HEK293 (cell line): ENCODE results near the gene JAKMIP1.

Experiments
- CTCF ChIA-PET: fragments of 350-600 bp; formaldehyde crosslinking; extraction: SDS; loops from one replicate; lab custom pipeline; 2021; ENCODE audit warnings: antibody characterized with exemption; lab: Yijun Ruan, JAX
- POLR2A ChIA-PET: fragments of 300-600 bp; formaldehyde crosslinking; extraction: SDS; loops from one replicate; lab custom pipeline; 2020; ENCODE audit warnings: antibody characterized with exemption, inconsistent platforms; lab: Yijun Ruan, JAX
- H3K27ac ChIP-seq: fragments of 200-500 bp; sonication (Bioruptor generic); 2 replicates; pipeline ENCODE4 v1.5.1; 2014; ENCODE audit warnings: low read depth, low read length, control low read depth, inconsistent platforms; ENCODE audit errors: extremely low read depth
- H3K36me3 ChIP-seq, 2 experiments: fragments of 200-500 bp in 1 of 2; sonication (Bioruptor generic) in 1 of 2; 1 replicate in 1 of 2; 2 replicates in 1 of 2; pipeline ENCODE4 v1.5.1; 2014 to 2017; ENCODE audit warnings: inconsistent platforms in 2 of 2, low read length in 2 of 2; ENCODE audit not compliant: control insufficient read depth in 2 of 2, insufficient read depth in 1 of 2
- H3K4me1 ChIP-seq: fragments of 200-500 bp; sonication (Bioruptor generic); 2 replicates; pipeline ENCODE4 v1.5.1; 2014; ENCODE audit warnings: mild to moderate bottlenecking, low read length, inconsistent platforms; ENCODE audit not compliant: control insufficient read depth, insufficient read depth
- H3K4me3 ChIP-seq: 2 replicates; pipeline ENCODE4 v1.5.1; 2011; ENCODE audit warnings: low read depth, mild to moderate bottlenecking, control low read depth, low read length, moderate library complexity
- H3K9me3 ChIP-seq: fragments of 200-500 bp; sonication (Bioruptor generic); 2 replicates; pipeline ENCODE4 v1.5.1; 2014; ENCODE audit warnings: low read depth, low read length, inconsistent platforms; ENCODE audit not compliant: control insufficient read depth, insufficient read depth
- BCL11B ChIP-seq: fragments of 450-650 bp; formaldehyde crosslinking; IDR thresholded peaks from 2 replicates; pipeline ENCODE4 v1.5.1; 2016; ENCODE audit warnings: low read depth, missing biosample characterization, missing genetic modification characterization
- ELK4 ChIP-seq: IDR thresholded peaks from 2 replicates; pipeline ENCODE4 v1.6.1; 2011; ENCODE audit warnings: mild to moderate bottlenecking, low read depth, low read length, borderline replicate concordance
- GLIS2 ChIP-seq: fragments of 450-650 bp; formaldehyde crosslinking; IDR thresholded peaks from 2 replicates; pipeline ENCODE4 v1.5.1; 2016; ENCODE audit warnings: missing biosample characterization, missing genetic modification characterization
- KLF8 ChIP-seq: fragments of 450-650 bp; formaldehyde crosslinking; IDR thresholded peaks from 2 replicates; pipeline ENCODE4 v1.5.1; 2016; ENCODE audit warnings: missing biosample characterization, missing genetic modification characterization
- SP2 ChIP-seq: fragments of 450-650 bp; formaldehyde crosslinking; IDR thresholded peaks from 2 replicates; pipeline ENCODE4 v1.5.1; 2016; ENCODE audit warnings: missing biosample characterization, missing genetic modification characterization
- TRIM28 ChIP-seq: IDR thresholded peaks from 2 replicates; pipeline ENCODE4 v1.6.1; 2011; ENCODE audit warnings: low read length, control low read depth, borderline replicate concordance
- ZBTB20 ChIP-seq: fragments of 450-650 bp; formaldehyde crosslinking; IDR thresholded peaks from 2 replicates; pipeline ENCODE4 v1.5.1; 2016; ENCODE audit warnings: missing biosample characterization, missing genetic modification characterization
- ZBTB49 ChIP-seq: fragments of 450-650 bp; formaldehyde crosslinking; IDR thresholded peaks from 2 replicates; pipeline ENCODE4 v1.5.1; 2016; ENCODE audit warnings: missing biosample characterization, missing genetic modification characterization, low read depth
- ZFHX2 ChIP-seq: fragments of 450-650 bp; formaldehyde crosslinking; conservative IDR thresholded peaks from 2 replicates; pipeline ENCODE4 v1.5.1; 2016; ENCODE audit warnings: missing biosample characterization, missing genetic modification characterization
- ZFP37 ChIP-seq: fragments of 450-650 bp; formaldehyde crosslinking; IDR thresholded peaks from 2 replicates; pipeline ENCODE4 v1.5.1; 2016; ENCODE audit warnings: missing biosample characterization, missing genetic modification characterization
- ZNF184 ChIP-seq: fragments of 450-650 bp; IDR thresholded peaks from 2 replicates; pipeline ENCODE4 v1.5.1; 2018; ENCODE audit warnings: missing biosample characterization, mild to moderate bottlenecking, missing genetic modification characterization
- ZNF26 ChIP-seq: fragments of 450-650 bp; formaldehyde crosslinking; IDR thresholded peaks from 2 replicates; pipeline ENCODE4 v1.5.1; 2016; ENCODE audit warnings: missing biosample characterization, missing genetic modification characterization
- ZNF280D ChIP-seq: fragments of 450-650 bp; formaldehyde crosslinking; IDR thresholded peaks from 2 replicates; pipeline ENCODE4 v1.5.1; 2016; ENCODE audit warnings: missing biosample characterization, missing genetic modification characterization
- ZNF501 ChIP-seq: fragments of 450-650 bp; formaldehyde crosslinking; IDR thresholded peaks from 2 replicates; pipeline ENCODE4 v1.5.1; 2016; ENCODE audit warnings: missing biosample characterization, missing genetic modification characterization
- ZNF518A ChIP-seq: fragments of 450-650 bp; formaldehyde crosslinking; conservative IDR thresholded peaks from 2 replicates; pipeline ENCODE4 v1.5.1; 2016; ENCODE audit warnings: low read depth, missing biosample characterization, missing genetic modification characterization
- ZNF529 ChIP-seq: fragments of 450-650 bp; formaldehyde crosslinking; IDR thresholded peaks from 2 replicates; pipeline ENCODE4 v1.5.1; 2017; ENCODE audit warnings: missing genetic modification characterization, missing biosample characterization; ENCODE audit not compliant: insufficient replicate concordance
- ZNF704 ChIP-seq: fragments of 450-650 bp; formaldehyde crosslinking; IDR thresholded peaks from 2 replicates; pipeline ENCODE4 v1.5.1; 2016; ENCODE audit warnings: missing biosample characterization, missing genetic modification characterization
- ZNF785 ChIP-seq: fragments of 450-650 bp; formaldehyde crosslinking; IDR thresholded peaks from 2 replicates; pipeline ENCODE4 v1.5.1; 2016; ENCODE audit warnings: missing biosample characterization, missing genetic modification characterization
- ZNF792 ChIP-seq: fragments of 450-650 bp; formaldehyde crosslinking; IDR thresholded peaks from 2 replicates; pipeline ENCODE4 v1.5.1; 2016; ENCODE audit warnings: missing biosample characterization, missing genetic modification characterization

Gene JAKMIP1

GRCh38 chr4:6232836-6233785 lies 32.8 kb upstream of the JAKMIP1 start:
- no peak overlapping the region for H3K4me3 ChIP-seq
- H3K4me1 ChIP-seq, result no peaks in the 10 kb centered on the region
- H3K36me3 ChIP-seq, result no peaks in the 10 kb centered on the region
- POLR2A ChIA-PET, result no interaction called here
- TF ChIP-seq TRIM28 (no peak), ZNF280D (tag by site-specific recombination) (no peak), ZNF785 (tag by site-specific recombination) (no peak), ZNF792 (tag by site-specific recombination) (no peak), GLIS2 (tag by site-specific recombination) (no peak), ZBTB49 (tag by site-specific recombination) (no peak), ZFHX2 (tag by site-specific recombination) (no peak)
- no peak overlapping the region for H3K27ac ChIP-seq
- H3K9me3 ChIP-seq, result no peaks in the 10 kb centered on the region
- CTCF ChIA-PET, result no interaction called here

GRCh38 chr4:6231663-6232165 lies 31.4 kb upstream of the JAKMIP1 start:
- CTCF ChIA-PET, result no interaction called here
- H3K27ac ChIP-seq, result no peak overlapping the region
- POLR2A ChIA-PET, result no interaction called here
- TF ChIP-seq ZNF518A (tag by site-specific recombination), result no peak
- TF ChIP-seq ELK4, result no peak
- no peak for TF ChIP-seq ZNF529 (tag by site-specific recombination)
- no peak for TF ChIP-seq KLF8
- TF ChIP-seq ZNF26 (tag by site-specific recombination), result no peak
- no peak for TF ChIP-seq BCL11B
- TF ChIP-seq ZBTB20, result no peak
- TF ChIP-seq ZNF184 (tag by site-specific recombination), result no peak
- TF ChIP-seq SP2 (tag by site-specific recombination), result no peak
- TF ChIP-seq ZNF704 (tag by site-specific recombination), result no peak
- TF ChIP-seq ZNF501, result no peak
- no peak for TF ChIP-seq ZFP37

More at GRCh38 chr4:6231663-6232165, 31.4 kb upstream of the JAKMIP1 start:
- Histone ChIP-seq H3K36me3 (no peaks in the 10 kb centered on the region), H3K9me3 (no peaks in the 10 kb centered on the region), H3K4me3 (no peak overlapping the region), H3K4me1 (no peaks in the 10 kb centered on the region)
